H9 (cell line): ENCODE measurements around the gene MFSD6. TPM values are rescaled to one million over a fixed set of nuclear protein-coding genes. Genes with fewer than 3 reads are reported as not detected.

Experiments
- DNase-seq: peaks from one replicate; pipeline ENCODE4 v3.0.0-alpha.2; 2017
- H2AFZ ChIP-seq: one replicate; pipeline ENCODE4 v1.6.1; 2013; ENCODE audit warnings: mild to moderate bottlenecking, low read length, control low read depth, moderate library complexity
- H2AK5ac ChIP-seq: 2 replicates; pipeline ENCODE4 v1.6.1; 2013; ENCODE audit warnings: low read length, control low read depth, mixed read lengths; ENCODE audit not compliant: insufficient read length
- H2BK120ac ChIP-seq: one replicate; pipeline ENCODE4 v1.6.1; 2013; ENCODE audit warnings: low read depth, mild to moderate bottlenecking, low read length, control low read depth, inconsistent platforms; ENCODE audit not compliant: poor library complexity, severe bottlenecking
- H2BK12ac ChIP-seq: 2 replicates; pipeline ENCODE4 v1.6.1; 2013; ENCODE audit warnings: low read length, control low read depth, mixed read lengths, low read depth; ENCODE audit not compliant: insufficient read length
- H2BK15ac ChIP-seq: 2 replicates; pipeline ENCODE4 v1.6.1; 2013; ENCODE audit warnings: low read depth, low read length, control low read depth
- H2BK20ac ChIP-seq: one replicate; pipeline ENCODE4 v1.6.1; 2013; ENCODE audit warnings: low read depth, mild to moderate bottlenecking, low read length, control low read depth, inconsistent platforms; ENCODE audit not compliant: poor library complexity, severe bottlenecking
- H2BK5ac ChIP-seq: 2 replicates; pipeline ENCODE4 v1.6.1; 2013; ENCODE audit warnings: low read length, control low read depth, mixed read lengths; ENCODE audit not compliant: insufficient read length
- H3K14ac ChIP-seq: 2 replicates; pipeline ENCODE4 v1.6.1; 2013; ENCODE audit warnings: low read length, control low read depth; ENCODE audit not compliant: insufficient read depth
- H3K18ac ChIP-seq: 2 replicates; pipeline ENCODE4 v1.6.1; 2013; ENCODE audit warnings: low read depth, mild to moderate bottlenecking, mixed read lengths, low read length, control low read depth; ENCODE audit not compliant: insufficient read length
- H3K23ac ChIP-seq: 2 replicates; pipeline ENCODE4 v1.6.1; 2013; ENCODE audit warnings: low read length, control low read depth, mixed read lengths, low read depth; ENCODE audit not compliant: insufficient read length
- H3K23me2 ChIP-seq: 2 replicates; pipeline ENCODE4 v1.6.1; 2013; ENCODE audit warnings: low read depth, mild to moderate bottlenecking, mixed read lengths, low read length, control low read depth; ENCODE audit not compliant: insufficient read length, poor library complexity, severe bottlenecking
- H3K27ac ChIP-seq: 2 replicates; pipeline ENCODE4 v1.5.1; 2013; ENCODE audit warnings: low read length, control low read depth, mixed read lengths, low read depth; ENCODE audit not compliant: insufficient read length
- H3K27me3 ChIP-seq: 2 replicates; pipeline ENCODE4 v1.6.1; 2013; ENCODE audit warnings: low read length, control low read depth, inconsistent platforms; ENCODE audit not compliant: insufficient read depth
- H3K4ac ChIP-seq: 2 replicates; pipeline ENCODE4 v1.6.1; 2013; ENCODE audit warnings: low read depth, mild to moderate bottlenecking, control low read depth, inconsistent platforms, low read length, moderate library complexity
- H3K4me1 ChIP-seq: 2 replicates; pipeline ENCODE4 v1.6.1; 2013; ENCODE audit warnings: low read length, control low read depth, inconsistent platforms; ENCODE audit not compliant: insufficient read depth
- H3K4me2 ChIP-seq: 2 replicates; pipeline ENCODE4 v1.6.1; 2013; ENCODE audit warnings: low read length, control low read depth, mixed read lengths; ENCODE audit not compliant: insufficient read length, insufficient read depth
- H3K56ac ChIP-seq: 2 replicates; pipeline ENCODE4 v1.6.1; 2013; ENCODE audit warnings: low read depth, mild to moderate bottlenecking, mixed read lengths, low read length, control low read depth; ENCODE audit not compliant: insufficient read length
- H3K79me1 ChIP-seq: 2 replicates; pipeline ENCODE4 v1.6.1; 2013; ENCODE audit warnings: low read depth, mild to moderate bottlenecking, moderate library complexity, low read length, control low read depth, inconsistent platforms; ENCODE audit not compliant: insufficient read depth, poor library complexity, severe bottlenecking
- H3K79me2 ChIP-seq: 2 replicates; pipeline ENCODE4 v1.6.1; 2013; ENCODE audit warnings: low read length, control low read depth, inconsistent platforms; ENCODE audit not compliant: insufficient read depth
- H3K9ac ChIP-seq: 2 replicates; pipeline ENCODE4 v1.6.1; 2013; ENCODE audit warnings: low read length, control low read depth, mixed read lengths; ENCODE audit not compliant: insufficient read length; ENCODE audit errors: extremely low read depth
- H3K9me3 ChIP-seq: one replicate; pipeline ENCODE4 v1.6.1; 2013; ENCODE audit warnings: low read depth, low read length, inconsistent platforms; ENCODE audit not compliant: control insufficient read depth
- H3T11ph ChIP-seq: one replicate; pipeline ENCODE4 v1.6.1; 2013; ENCODE audit warnings: mild to moderate bottlenecking, low read length, control low read depth, inconsistent platforms
- H4K20me1 ChIP-seq: one replicate; pipeline ENCODE4 v1.6.1; 2013; ENCODE audit not compliant: control insufficient read depth, insufficient read length, insufficient read depth
- H4K5ac ChIP-seq: 2 replicates; pipeline ENCODE4 v1.6.1; 2013; ENCODE audit warnings: low read depth, mild to moderate bottlenecking, mixed read lengths, low read length, control low read depth; ENCODE audit not compliant: insufficient read length
- H4K8ac ChIP-seq: replicated peaks from 2 replicates; pipeline ENCODE4 v1.6.1; 2013; ENCODE audit warnings: low read length, control low read depth, mixed read lengths, low read depth; ENCODE audit not compliant: insufficient read length
- H4K91ac ChIP-seq: 2 replicates; pipeline ENCODE4 v1.6.1; 2013; ENCODE audit warnings: low read depth, mild to moderate bottlenecking, moderate library complexity, mixed read lengths, low read length, control low read depth; ENCODE audit not compliant: insufficient read length
- H3K27ac Mint-ChIP-seq, 3 experiments: 2 replicates in 2 of 3; 3 replicates in 1 of 3; pipeline ENCODE4 v1.8.0; 2020 to 2021; ENCODE audit warnings: mixed read lengths in 3 of 3, mild to moderate bottlenecking in 1 of 3, moderate library complexity in 1 of 3
- H3K27me3 Mint-ChIP-seq: 2 replicates; pipeline ENCODE4 v1.8.0; 2021; ENCODE audit warnings: low read depth, mild to moderate bottlenecking, moderate library complexity, mixed read lengths
- H3K36me3 Mint-ChIP-seq, 3 experiments: 2 replicates in 2 of 3; 3 replicates in 1 of 3; pipeline ENCODE4 v1.8.0; 2020 to 2021; ENCODE audit warnings: low read depth in 3 of 3, mixed read lengths in 3 of 3; ENCODE audit not compliant: insufficient read depth in 1 of 3
- H3K4me1 Mint-ChIP-seq, 2 experiments: 2 replicates each; pipeline ENCODE4 v1.8.0; 2020; ENCODE audit warnings: mixed read lengths in 2 of 2
- H3K4me3 Mint-ChIP-seq, 2 experiments: 2 replicates in 1 of 2; 3 replicates in 1 of 2; pipeline ENCODE4 v1.8.0; 2020 to 2021; ENCODE audit warnings: mild to moderate bottlenecking in 2 of 2, mixed read lengths in 2 of 2, moderate library complexity in 1 of 2
- H3K9me3 Mint-ChIP-seq, 2 experiments: 2 replicates in 1 of 2; 3 replicates in 1 of 2; pipeline ENCODE4 v1.8.0; 2020; ENCODE audit warnings: mild to moderate bottlenecking in 2 of 2, mixed read lengths in 2 of 2, moderate library complexity in 1 of 2
- CTCF ChIP-seq: fragments of 200-600 bp; sonication (generic); conservative IDR thresholded peaks from 3 replicates; pipeline ENCODE4 v1.8.0; 2021; ENCODE audit warnings: antibody characterized with exemption, mild to moderate bottlenecking
- WGBS: extraction: QIAGEN DNeasy Blood & Tissue Kit; methylation state at CpG from one replicate; pipeline ENCODE4 v1.1.7; 2013; ENCODE audit warnings: missing lambda C conversion rate, low lambda C conversion rate, mixed read lengths; ENCODE audit not compliant: insufficient read length; ENCODE audit errors: extremely low coverage; 5-methylcytosine and 5-hydroxymethylcytosine counted together
- total RNA-seq: library from RNA; stranded (reverse); gene quantifications from 2 replicates; pipeline ENCODE4 v1.2.1, GENCODE V29; 2021

MFSD6 gene
- total RNA-seq, 1 experiment from 2014 or later, result 4.0 TPM

DNA sequence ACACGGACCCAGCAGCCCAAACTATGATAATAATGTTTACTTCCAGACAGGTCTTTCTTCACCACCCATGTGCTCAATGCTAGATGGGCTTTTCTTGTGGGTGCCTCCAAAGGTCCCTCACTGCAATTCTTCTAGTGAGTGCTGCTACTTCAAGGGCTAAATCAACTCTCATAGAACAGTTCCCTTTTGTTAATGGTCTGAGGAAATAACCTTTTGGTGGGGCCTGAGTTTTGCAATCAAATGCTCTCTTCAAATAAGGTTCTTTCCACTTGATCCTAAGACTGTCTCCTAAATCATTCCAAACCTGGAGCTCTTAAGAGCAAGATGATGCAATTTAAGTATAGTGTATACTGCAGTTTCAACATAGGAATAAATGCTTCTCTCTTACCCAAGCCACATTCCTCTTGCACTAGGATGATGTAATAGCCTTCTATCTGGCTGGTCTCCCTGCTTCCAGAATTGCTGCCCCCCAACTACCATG, 120.4 kb downstream of the MFSD6 start:
- H2BK12ac ChIP-seq, result no peak overlapping the region
- no peak overlapping the region for H2BK5ac ChIP-seq
- H3K23me2 ChIP-seq, result no peaks in the 10 kb centered on the region
- H3K27me3 Mint-ChIP-seq, result no peaks in the 10 kb centered on the region
- TF ChIP-seq CTCF, result no peak
- no peak overlapping the region for H2BK20ac ChIP-seq
- no peak overlapping the region for H4K5ac ChIP-seq
- H3K36me3 Mint-ChIP-seq, result no peaks in the 10 kb centered on the region; a peak in 2 of 7 replicates
- H2BK120ac ChIP-seq, result no peak overlapping the region
- no peak overlapping the region for H3K18ac ChIP-seq
- H3K23ac ChIP-seq, result no peak overlapping the region
- no peaks in the 10 kb centered on the region for H3K79me2 ChIP-seq
- WGBS, result no CpG with 5 or more reads among the region's 1 CpG
- H3K4me3 Mint-ChIP-seq, result no peak overlapping the region
- no peak overlapping the region for H3K56ac ChIP-seq
- peak overlapping the region in 2 of 3 experiments; percentile 3 to 17; a peak in 3 of 7 replicates for H3K27ac Mint-ChIP-seq
- H2AFZ ChIP-seq, result no peak overlapping the region
- H3K79me1 ChIP-seq, result no peaks in the 10 kb centered on the region
- H4K91ac ChIP-seq, result no peak overlapping the region
- no peak overlapping the region for H2BK15ac ChIP-seq
- peaks cover 16 to 20% of the 10 kb centered on the region in 2 experiments for H3K4me1 Mint-ChIP-seq
- no peak for DNase-seq
- no peak overlapping the region for H3K9ac ChIP-seq
- H3K4ac ChIP-seq, result no peak overlapping the region
- H3T11ph ChIP-seq, result no peak overlapping the region
- no peak overlapping the region for H3K4me2 ChIP-seq
- H3K27me3 ChIP-seq, result no peaks in the 10 kb centered on the region
- H3K4me1 ChIP-seq, result no peaks in the 10 kb centered on the region; the same call in 1 of the 2 replicates
- no peak overlapping the region for H4K8ac ChIP-seq
- H3K9me3 ChIP-seq, result no peaks in the 10 kb centered on the region
- H3K27ac ChIP-seq, result no peak overlapping the region
- H3K9me3 Mint-ChIP-seq, result no peaks in the 10 kb centered on the region
- no peak overlapping the region for H3K14ac ChIP-seq
- H4K20me1 ChIP-seq, result no peaks in the 10 kb centered on the region
- no peak overlapping the region for H2AK5ac ChIP-seq
